ENCODE results near the gene FARSA.
A peak's percentile ranks its signal among the peaks of the same experiment; 100 is the strongest.
"Not testable (repeated sequence)": the region's sequence is repeated elsewhere in the genome, so short reads cannot be mapped to it uniquely, and the experiment has no call there.

The FARSA gene

GRCh38 chr19:12933287-12934072, at the start of gene FARSA:
TSS of gene FARSA (minus strand) at chr19:12933711. CDS start at chr19:12933696, 15 bp downstream.
- H3K27ac ChIP-seq, result peak within 1 kb of the TSS; percentile 53
- DNase-seq (ENCODE audit: low read depth, low spot score), result peak; percentile 55

GRCh38 chr19:12983091-12983490, 49.6 kb upstream of the FARSA start:
- H3K27ac ChIP-seq, result no peak overlapping the region
- DNase-seq (ENCODE audit: low read depth, low spot score), result no peak

- no peak overlapping the region for H3K27ac ChIP-seq
- no peak for DNase-seq (ENCODE audit: low read depth, low spot score)
Observed at GRCh38 chr19:12982648-12983047, 49.1 kb upstream of the FARSA start.

GRCh38 chr19:12979974-12980373, 46.5 kb upstream of the FARSA start:
- DNase-seq (ENCODE audit: low read depth, low spot score), result no peak
- no peak overlapping the region for H3K27ac ChIP-seq

GRCh38 chr19:12976109-12976508, 42.6 kb upstream of the FARSA start:
- not testable (repeated sequence) for H3K27ac ChIP-seq

GRCh38 chr19:12975221-12975741, 41.8 kb upstream of the FARSA start:
- DNase-seq (ENCODE audit: low read depth, low spot score), result no peak
- no peak overlapping the region for H3K27ac ChIP-seq

More at GRCh38 chr19:12976109-12976508, 42.6 kb upstream of the FARSA start:
- not testable (repeated sequence) for DNase-seq (ENCODE audit: low read depth, low spot score)

- DNase-seq (ENCODE audit: low read depth, low spot score), result no peak
- H3K27ac ChIP-seq, result no peak overlapping the region
Observed at GRCh38 chr19:12974301-12975220, 41.0 kb upstream of the FARSA start.

- DNase-seq (ENCODE audit: low read depth, low spot score), result no peak
- H3K27ac ChIP-seq, result no peak overlapping the region
Observed at GRCh38 chr19:12973236-12973635, 39.7 kb upstream of the FARSA start.

- DNase-seq (ENCODE audit: low read depth, low spot score), result no peak
- H3K27ac ChIP-seq, result no peak overlapping the region
Observed at GRCh38 chr19:12970070-12970820, 36.7 kb upstream of the FARSA start.

GRCh38 chr19:12969292-12969988, 35.9 kb upstream of the FARSA start, which contains the start of gene DAND5:
TSS of gene DAND5 (plus strand) at chr19:12969576. CDS start at chr19:12969661, 85 bp downstream.
- no peak within 1 kb of the TSS for H3K27ac ChIP-seq
- DNase-seq (ENCODE audit: low read depth, low spot score), result no peak

GRCh38 chr19:12967907-12968306, 34.4 kb upstream of the FARSA start:
- no peak overlapping the region for H3K27ac ChIP-seq
- no peak for DNase-seq (ENCODE audit: low read depth, low spot score)

- DNase-seq (ENCODE audit: low read depth, low spot score), result no peak
Observed at GRCh38 chr19:12965812-12966135, 32.3 kb upstream of the FARSA start.

GRCh38 chr19:12965017-12965811, 31.7 kb upstream of the FARSA start:
- H3K27ac ChIP-seq, result peak overlapping the region; percentile 24
- DNase-seq (ENCODE audit: low read depth, low spot score), result no peak

More at GRCh38 chr19:12965812-12966135, 32.3 kb upstream of the FARSA start:
- H3K27ac ChIP-seq, result no peak overlapping the region

GRCh38 chr19:12959481-12959880, 26.0 kb upstream of the FARSA start:
- DNase-seq (ENCODE audit: low read depth, low spot score), result no peak
- H3K27ac ChIP-seq, result no peak overlapping the region

GRCh38 chr19:12957389-12957952, 24.0 kb upstream of the FARSA start:
- peak overlapping the region; percentile 80 for H3K27ac ChIP-seq
- DNase-seq (ENCODE audit: low read depth, low spot score), result not testable (repeated sequence)

- peak within 1 kb of the TSS; percentile 80 for H3K27ac ChIP-seq
- no peak for DNase-seq (ENCODE audit: low read depth, low spot score)
Observed at GRCh38 chr19:12956446-12957388, 23.2 kb upstream of the FARSA start, which contains the start of gene GADD45GIP1. TSS of gene GADD45GIP1 (minus strand) at chr19:12957223. CDS start at chr19:12957212, 11 bp downstream.

GRCh38 chr19:12955996-12956395, 22.5 kb upstream of the FARSA start:
- no peak for DNase-seq (ENCODE audit: low read depth, low spot score)
- H3K27ac ChIP-seq, result peak overlapping the region; percentile 80
